Glomerular visceral epithelial cell (primary cell): ENCODE measurements around the gene FLYWCH2.
A peak's percentile ranks its signal among the peaks of the same experiment; 100 is the strongest.
"Not testable (repeated sequence)": the region's sequence is repeated elsewhere in the genome, so short reads cannot be mapped to it uniquely, and the experiment has no call there.

Experiments used
- DNase-seq: peaks from one replicate; pipeline ENCODE4 v3.0.0-alpha.2; 2016; ENCODE audit errors: extremely low spot score

The FLYWCH2 gene

DNA sequence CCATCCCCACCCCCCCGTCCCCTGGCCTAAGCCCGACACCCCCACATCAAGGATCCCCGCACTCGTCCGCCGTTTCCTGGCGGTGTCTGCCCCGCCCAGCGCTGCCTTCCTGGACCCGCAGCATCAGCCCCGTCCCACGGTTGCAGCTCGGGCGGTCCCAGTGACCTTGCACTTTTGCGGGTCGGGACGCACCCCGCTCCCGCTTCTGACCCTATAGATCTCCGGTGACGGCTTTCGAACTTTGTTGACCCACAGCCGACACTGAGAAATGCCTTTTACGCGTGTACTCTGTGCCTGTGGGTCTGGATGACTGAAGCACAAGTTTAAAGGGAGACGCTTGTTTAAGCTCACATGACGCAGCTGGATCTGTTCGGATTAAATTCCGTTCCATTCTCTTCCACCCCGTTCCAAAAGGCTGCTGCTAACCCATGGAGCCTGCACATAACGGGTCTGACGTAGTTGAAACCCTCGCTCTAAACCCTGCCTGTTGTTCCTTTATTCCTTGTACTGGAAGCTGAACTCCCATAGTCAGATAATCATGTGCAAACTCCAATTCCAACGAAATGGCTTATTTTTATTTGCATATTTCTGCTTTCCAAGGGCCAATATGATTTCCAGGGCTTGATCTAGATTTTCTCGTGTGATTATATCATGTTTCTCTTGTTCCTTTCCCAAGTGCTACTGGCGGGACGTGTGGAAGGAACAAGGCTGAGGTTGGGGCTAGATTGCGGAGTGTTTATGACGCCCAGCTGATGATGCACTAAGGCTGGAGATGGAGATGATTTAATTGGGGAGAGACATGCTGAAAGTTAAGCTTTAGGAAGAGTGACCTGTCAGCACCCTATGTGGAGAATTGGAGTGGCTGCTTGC, 29.6 kb downstream of the FLYWCH2 start:
- peak; percentile 38 for DNase-seq

DNA sequence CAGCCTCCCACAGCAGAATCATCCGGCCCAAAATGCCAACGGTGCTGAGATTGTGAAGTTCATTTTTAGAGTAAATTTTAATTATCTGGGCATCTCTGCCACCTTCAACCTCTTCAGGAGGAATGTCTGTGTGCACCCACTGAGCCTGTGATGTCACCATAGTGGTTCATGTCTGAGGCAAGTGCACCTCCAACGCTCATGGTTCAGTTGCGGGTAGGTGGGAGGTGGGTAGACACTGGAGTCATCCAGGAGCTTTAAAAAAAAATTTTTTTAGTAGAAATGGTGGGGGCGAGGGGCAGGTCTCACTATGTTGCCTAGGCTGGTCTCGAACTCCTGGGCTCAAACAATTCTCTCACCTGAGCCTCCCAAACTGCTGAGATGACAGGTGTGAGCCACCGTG, 30.6 kb downstream of the FLYWCH2 start:
- no peak for DNase-seq

- no peak for DNase-seq
These were observed 31.2 kb downstream of the FLYWCH2 start for GRCh38 chr16:2914233-2914632.

DNA sequence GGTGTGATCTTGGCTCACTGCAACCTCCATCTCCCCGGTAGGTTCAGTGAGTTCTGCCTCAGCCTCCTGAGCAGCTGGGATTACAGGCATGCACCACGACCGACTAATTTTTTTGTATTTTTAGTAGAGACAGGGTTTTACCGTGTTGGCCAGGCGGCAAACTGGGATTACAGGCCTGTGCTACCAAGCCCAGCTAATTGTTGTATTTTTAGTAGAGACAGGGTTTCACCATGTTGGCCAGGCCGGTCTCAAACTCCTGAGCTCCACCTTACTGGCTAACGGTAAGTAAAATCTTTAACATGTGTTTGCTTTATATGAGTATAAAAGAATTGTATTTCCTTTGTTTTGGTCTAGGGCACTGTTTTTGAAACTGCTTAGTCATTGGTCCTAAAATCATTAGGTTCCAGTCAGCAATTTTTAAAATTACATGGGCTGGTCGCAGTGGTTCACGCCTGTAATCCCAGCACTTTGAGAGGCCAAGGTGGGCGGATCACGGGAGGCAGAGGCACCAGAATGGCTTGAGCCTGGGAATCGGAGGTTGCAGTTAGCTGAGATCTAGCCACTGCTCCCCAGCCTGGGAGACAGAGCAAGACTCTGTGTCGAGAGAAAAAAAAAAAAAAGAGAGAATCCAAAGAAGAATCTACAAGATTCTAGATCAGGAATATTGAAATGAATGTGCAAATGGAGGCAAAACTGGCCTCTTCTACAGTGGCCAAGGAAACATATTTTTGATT, 32.3 kb downstream of the FLYWCH2 start:
- no peak for DNase-seq

- peak; percentile 62 for DNase-seq
These were observed 36.7 kb downstream of the FLYWCH2 start for GRCh38 chr16:2919511-2920255.

DNA sequence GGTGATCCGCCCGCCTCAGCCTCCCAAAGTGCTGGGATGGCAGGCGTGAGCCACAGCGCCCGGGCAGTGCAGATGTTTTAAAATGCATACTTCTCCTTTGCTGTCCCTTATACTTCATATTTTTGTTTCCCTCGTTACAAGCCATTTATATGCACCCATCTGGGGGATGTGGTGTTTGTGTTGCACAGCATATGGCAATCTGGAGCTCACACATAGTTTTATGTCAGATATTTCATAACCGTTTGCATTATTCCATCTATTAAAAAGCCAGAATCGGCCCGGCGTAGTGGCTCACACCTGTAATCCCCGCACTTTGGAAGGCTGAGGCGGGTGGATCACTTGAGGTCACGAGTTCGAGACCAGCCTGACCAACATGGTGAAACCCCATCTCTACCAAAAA, 40.5 kb downstream of the FLYWCH2 start:
- DNase-seq = no peak

GRCh38 chr16:2924901-2925755, 42.1 kb downstream of the FLYWCH2 start:
- no peak for DNase-seq

- DNase-seq = no peak
These were observed 43.1 kb downstream of the FLYWCH2 start for GRCh38 chr16:2925951-2926649.

DNA sequence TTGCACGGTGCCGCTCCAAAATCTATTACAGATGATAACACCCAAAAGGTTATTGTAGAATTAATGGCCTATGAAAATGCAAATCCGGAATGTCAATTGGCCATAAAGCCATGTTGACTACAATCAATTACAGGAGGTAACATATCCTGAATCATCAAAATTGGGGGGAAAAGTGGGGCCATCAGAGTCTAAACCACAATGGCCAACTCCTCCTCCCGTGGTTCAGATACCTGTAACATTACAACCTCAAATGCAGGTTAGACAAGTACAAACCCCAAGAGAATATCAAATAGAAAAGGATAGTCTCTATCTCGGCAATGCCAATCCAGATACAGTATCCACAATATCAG, 43.6 kb downstream of the FLYWCH2 start:
- no peak for DNase-seq

DNA sequence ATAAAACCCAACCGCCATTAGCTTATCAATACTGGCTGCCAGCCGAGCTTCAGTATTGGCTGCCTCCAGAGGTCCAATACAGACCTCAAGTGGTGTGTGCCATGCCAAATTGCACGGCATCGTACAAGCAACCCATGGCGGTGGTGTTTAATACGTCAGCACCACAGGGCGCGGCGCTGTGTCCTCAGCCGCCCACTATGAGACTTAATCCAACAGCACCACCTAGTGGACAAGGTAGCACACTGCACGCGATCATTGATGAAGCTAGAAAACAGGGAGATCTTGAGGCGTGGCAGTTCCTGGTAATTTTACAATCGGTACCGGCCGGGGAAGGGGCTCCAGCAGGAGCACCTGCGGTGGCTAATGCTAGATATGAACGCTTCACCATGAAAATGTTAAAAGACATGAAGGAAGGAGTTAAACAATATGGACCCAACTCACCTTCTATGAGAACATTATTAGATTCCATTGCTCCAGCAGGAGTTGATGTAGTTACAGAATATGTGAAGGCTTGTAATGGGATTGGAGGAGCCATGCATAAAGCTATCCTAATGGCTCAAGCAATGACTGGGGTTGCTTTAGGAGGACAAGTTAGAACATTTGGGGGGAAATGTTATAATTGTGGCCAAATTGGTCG, 44.1 kb downstream of the FLYWCH2 start:
- peak; percentile 67 for DNase-seq

GRCh38 chr16:2928151-2928550, 45.1 kb downstream of the FLYWCH2 start:
- DNase-seq = not testable (repeated sequence)

- DNase-seq = no peak
These were observed 45.8 kb downstream of the FLYWCH2 start for GRCh38 chr16:2928796-2929195.

GRCh38 chr16:2929693-2930092, 46.7 kb downstream of the FLYWCH2 start:
- DNase-seq = no peak

DNA sequence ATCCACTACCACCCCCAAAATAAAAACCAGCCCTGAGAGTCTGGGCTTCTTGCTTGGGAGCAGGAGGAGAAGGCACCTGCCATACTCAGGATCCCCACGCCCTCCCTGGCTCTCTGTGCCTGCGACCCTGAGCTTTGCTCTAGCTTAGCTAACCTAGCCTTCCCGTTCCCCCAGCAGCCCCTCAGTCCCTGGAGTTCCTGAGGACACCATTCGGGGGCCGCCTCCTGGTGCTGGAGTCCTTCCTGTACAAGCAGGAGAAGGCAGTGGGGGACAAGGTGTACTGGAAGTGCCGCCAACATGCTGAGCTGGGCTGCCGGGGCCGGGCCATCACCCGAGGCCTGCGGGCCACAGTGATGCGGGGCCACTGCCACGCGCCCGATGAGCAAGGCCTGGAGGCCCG, 47.2 kb downstream of the FLYWCH2 start:
- DNase-seq = no peak

DNA sequence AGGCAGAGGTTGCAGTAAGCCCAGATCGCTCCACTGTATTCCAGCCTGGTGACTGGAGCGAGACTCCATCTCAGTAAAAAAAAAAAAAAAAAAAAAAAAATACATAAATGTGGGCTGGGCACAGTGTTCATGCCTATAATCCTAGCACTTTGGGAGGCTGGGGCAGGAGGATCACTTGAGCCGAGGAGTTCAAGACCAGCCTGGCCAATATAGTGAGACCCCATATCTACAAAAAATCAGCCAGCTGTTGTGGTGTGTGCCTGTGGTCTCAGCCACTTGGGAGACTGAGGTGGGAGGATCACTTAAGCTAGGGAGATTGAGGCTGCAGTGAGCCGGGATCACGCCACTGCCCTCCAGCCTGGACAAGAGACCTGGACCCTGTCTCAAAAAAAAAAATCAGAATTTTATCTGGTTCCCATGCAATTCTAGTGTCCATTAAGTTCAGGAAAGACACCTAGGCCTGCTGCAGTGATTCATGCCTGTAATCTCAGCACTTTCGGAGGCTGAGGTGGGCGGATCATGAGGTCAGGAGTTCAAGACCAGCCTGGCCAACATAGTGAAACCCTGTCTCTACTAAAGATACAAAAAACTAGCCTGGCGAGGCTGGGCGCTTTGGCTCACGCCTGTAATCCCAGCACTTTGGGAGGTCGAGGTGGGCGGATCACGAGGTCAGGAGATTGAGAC, 48.4 kb downstream of the FLYWCH2 start:
- DNase-seq = not testable (repeated sequence)

DNA sequence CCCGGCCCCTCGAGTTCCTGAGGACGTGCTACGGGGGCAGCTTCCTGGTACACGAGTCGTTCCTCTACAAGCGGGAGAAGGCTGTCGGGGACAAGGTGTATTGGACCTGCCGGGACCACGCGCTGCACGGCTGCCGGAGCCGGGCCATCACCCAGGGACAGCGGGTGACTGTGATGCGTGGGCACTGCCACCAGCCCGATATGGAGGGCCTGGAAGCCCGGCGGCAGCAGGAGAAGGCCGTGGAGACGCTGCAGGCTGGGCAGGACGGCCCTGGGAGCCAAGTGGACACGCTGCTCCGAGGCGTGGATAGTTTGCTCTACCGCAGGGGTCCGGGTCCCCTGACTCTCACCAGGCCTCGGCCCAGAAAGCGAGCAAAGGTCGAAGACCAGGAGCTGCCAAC, 50.1 kb downstream of the FLYWCH2 start:
- DNase-seq = no peak

GRCh38 chr16:2933701-2934100, 50.7 kb downstream of the FLYWCH2 start:
- no peak for DNase-seq

DNA sequence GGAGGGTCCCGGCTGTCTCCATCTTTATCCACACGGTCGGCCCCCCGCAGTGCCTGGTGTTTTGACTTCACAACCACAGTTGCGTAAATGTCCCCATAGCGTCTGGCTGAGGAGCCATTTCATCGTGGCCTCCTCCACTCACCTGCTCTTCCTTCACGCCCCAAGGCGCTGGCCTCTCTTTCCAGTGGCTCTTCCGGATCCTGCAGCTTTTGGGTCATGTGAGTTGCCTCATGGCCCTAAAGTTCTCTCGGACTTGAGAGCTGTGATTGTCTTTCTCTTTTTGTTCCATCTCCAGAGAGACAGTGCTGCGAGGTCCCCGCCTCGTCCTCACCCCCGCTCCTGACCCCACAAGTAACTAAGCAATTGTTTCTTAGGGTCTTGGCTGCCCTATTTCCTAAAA, 51.4 kb downstream of the FLYWCH2 start:
- no peak for DNase-seq

GRCh38 chr16:2936436-2937011, 53.5 kb downstream of the FLYWCH2 start:
- no peak for DNase-seq
